ENCODE results near the gene GPR17. TPM values are rescaled to one million over a fixed set of nuclear protein-coding genes. Genes with fewer than 3 reads are reported as not detected.

GPR17 gene
- total RNA-seq, 4 donors from 2014 or later: not detected

DNA sequence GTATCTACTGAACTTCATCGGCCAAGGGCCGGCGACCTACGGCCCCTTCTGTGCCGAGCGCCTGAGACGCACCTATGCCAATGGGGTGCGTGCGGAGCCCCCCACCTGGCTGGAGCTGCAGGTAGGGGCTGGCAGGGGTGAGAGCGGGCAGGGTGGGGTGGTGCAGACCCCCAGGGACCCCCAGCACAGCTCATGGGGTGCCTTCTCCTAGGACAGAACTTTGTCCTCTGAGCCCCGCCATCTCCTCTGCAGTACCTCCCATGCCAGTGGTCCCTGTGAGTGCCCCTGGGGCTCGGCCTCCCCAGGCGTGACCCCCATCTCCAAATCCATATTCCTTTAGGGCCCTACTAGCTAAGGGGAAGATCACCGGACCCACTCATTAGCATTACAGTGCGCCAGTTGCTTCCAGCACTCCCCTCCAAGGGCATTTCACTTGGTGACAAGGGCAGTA, 23.9 kb upstream of the GPR17 start:
- Histone ChIP-seq H3K9me3 (no peaks in the 10 kb centered on the region), H3K4me1 (no peaks in the 10 kb centered on the region), H3K36me3 (no peaks in the 10 kb centered on the region), H3K4me3 (no peak overlapping the region), H3K27ac (no peak overlapping the region), H3K27me3 (peaks cover 0 to 47% (median 0%) of the 10 kb centered on the region in 4 donors)
- TF ChIP-seq CTCF (IDR thresholded peaks at IDR 0.05) (no peak), POLR2A (IDR thresholded peaks at IDR 0.05) (no peak)
- intact Hi-C loops (cut with DNase I): no loop called here
- WGBS, 2 donors: 89 to 97% methylated on average over 8 to 9 of the region's 15 CpGs
- DNase-seq: no peak

DNA sequence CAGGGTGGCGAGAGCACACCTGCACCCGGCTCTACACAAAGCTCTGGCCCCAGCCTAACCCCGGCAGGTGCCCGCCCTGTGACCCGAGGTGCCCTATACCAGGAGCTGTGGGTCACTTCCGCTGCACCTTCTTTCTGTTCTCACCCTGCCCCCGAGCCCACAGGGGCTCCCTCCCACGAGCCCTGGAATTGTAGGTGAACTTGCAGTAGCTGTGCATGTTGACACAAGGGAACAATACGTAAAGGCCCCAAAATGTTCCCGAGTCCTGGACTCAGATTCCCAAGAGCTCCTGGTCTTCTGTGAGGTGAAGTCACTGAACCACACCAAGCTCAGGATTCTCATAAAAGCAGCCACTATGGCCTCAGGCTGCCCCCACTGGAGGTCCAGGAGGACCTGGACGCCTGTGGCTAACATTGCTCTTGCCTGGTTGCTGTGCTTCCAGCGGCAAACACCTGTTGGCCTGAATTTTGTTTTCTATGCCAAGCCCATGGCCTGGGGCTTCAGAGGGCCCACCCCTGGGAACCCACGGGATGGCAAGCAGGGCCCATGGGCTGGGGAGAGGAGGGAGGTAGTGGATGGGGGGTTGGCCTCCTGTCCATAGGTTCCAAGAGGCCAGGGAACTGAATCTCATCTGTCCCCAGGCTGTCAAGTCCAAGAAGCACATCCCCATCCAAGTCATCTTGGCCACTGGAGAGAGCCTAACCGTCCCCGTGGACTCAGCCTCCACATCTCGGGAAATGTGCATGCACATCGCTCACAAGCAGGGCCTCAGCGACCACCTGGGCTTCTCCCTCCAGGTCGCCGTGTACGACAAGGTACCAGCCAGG, 23.2 kb upstream of the GPR17 start:
- Histone ChIP-seq H3K27ac (no peak overlapping the region), H3K27me3 (peaks cover 0 to 51% (median 0%) of the 10 kb centered on the region in 4 donors), H3K9me3 (no peaks in the 10 kb centered on the region), H3K4me3 (no peak overlapping the region), H3K36me3 (no peaks in the 10 kb centered on the region), H3K4me1 (no peaks in the 10 kb centered on the region)
- DNase-seq: no peak
- TF ChIP-seq POLR2A (IDR thresholded peaks at IDR 0.05) (no peak), CTCF (IDR thresholded peaks at IDR 0.05) (no peak)
- intact Hi-C loops (cut with DNase I): no loop called here
- 86 to 87% methylated on average over 8 to 10 of the region's 21 CpGs for WGBS, 2 donors

- WGBS, 2 donors: 81 to 86% methylated on average over 10 to 16 of the region's 38 CpGs
- intact Hi-C loops (cut with DNase I): no loop called here
These were observed 22.3 kb upstream of the GPR17 start for GRCh38 chr2:127623388-127624319.

GRCh38 chr2:127624320-127624755, 21.6 kb upstream of the GPR17 start:
- Histone ChIP-seq H3K9me3 (no peaks in the 10 kb centered on the region), H3K27ac (no peak overlapping the region), H3K4me1 (no peaks in the 10 kb centered on the region), H3K4me3 (no peak overlapping the region), H3K27me3 (peaks cover 0 to 50% (median 0%) of the 10 kb centered on the region in 4 donors), H3K36me3 (no peaks in the 10 kb centered on the region)
- TF ChIP-seq POLR2A (IDR thresholded peaks at IDR 0.05) (no peak), CTCF (IDR thresholded peaks at IDR 0.05) (no peak)
- 80% methylated on average over 2 of the region's 5 CpGs; no CpG with 5 or more reads in 1 of the 2 donors for WGBS, 2 donors
- intact Hi-C loops (cut with DNase I): no loop called here
- no peak for DNase-seq

More at GRCh38 chr2:127623388-127624319, 22.3 kb upstream of the GPR17 start:
- no peak overlapping the region for H3K27ac ChIP-seq
- H3K36me3 ChIP-seq: no peaks in the 10 kb centered on the region
- no peak for DNase-seq
- H3K4me3 ChIP-seq: no peak overlapping the region
- no peaks in the 10 kb centered on the region for H3K9me3 ChIP-seq
- peaks cover 0 to 51% (median 0%) of the 10 kb centered on the region in 4 donors for H3K27me3 ChIP-seq
- no peaks in the 10 kb centered on the region for H3K4me1 ChIP-seq
- no peak for TF ChIP-seq CTCF (IDR thresholded peaks at IDR 0.05)
- no peak for TF ChIP-seq POLR2A (IDR thresholded peaks at IDR 0.05)

Measured in esophagus squamous epithelium (tissue), 5 donors.